ENCODE data around the gene LIPN.

The LIPN gene

DNA sequence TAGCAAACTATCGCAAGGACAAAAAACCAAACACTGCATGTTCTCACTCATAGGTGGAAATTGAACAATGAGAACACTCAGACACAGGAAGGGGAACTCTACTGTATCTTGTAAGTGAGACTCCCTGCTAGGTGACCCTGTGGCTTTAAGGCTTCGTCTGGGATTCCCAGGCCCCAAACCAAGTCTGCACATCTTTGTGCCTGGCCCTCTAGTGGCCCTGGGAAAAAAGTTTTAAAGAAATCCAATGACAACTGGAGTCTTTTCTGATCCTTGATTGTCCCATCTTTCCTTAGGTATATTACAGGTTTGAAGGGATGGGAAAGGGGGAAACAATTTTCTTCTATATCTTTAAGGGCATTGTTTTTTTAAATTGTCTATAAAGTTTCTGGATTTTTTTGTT, 32.1 kb downstream of the LIPN start:
- Histone ChIP-seq H3K27me3 (ENCODE audit: control insufficient read depth, low read length) (no peaks in the 10 kb centered on the region), H3K36me3 (ENCODE audit: control insufficient read depth, low read length) (no peaks in the 10 kb centered on the region), H4K20me1 (ENCODE audit: control insufficient read depth, insufficient read depth, low read depth, low read length) (no peaks in the 10 kb centered on the region), H3K79me2 (ENCODE audit: control insufficient read depth, low read length) (no peaks in the 10 kb centered on the region), H3F3A (ENCODE audit: control insufficient read depth, insufficient read depth) (no peaks in the 10 kb centered on the region), H3K9me2 (replicated peaks; ENCODE audit: control insufficient read depth, low read length) (no peaks in the 10 kb centered on the region), H3K4me3 (ENCODE audit: low read length) (no peak overlapping the region), H3K4me2 (ENCODE audit: low read length) (no peak overlapping the region), H3K9me3 (ENCODE audit: control insufficient read depth, insufficient read depth, low read length) (no peaks in the 10 kb centered on the region), H3K27ac (ENCODE audit: low read depth, low read length) (no peak overlapping the region), H3K4me1 (ENCODE audit: control insufficient read depth, low read length) (no peaks in the 10 kb centered on the region)
- TF ChIP-seq, protein P1, sequence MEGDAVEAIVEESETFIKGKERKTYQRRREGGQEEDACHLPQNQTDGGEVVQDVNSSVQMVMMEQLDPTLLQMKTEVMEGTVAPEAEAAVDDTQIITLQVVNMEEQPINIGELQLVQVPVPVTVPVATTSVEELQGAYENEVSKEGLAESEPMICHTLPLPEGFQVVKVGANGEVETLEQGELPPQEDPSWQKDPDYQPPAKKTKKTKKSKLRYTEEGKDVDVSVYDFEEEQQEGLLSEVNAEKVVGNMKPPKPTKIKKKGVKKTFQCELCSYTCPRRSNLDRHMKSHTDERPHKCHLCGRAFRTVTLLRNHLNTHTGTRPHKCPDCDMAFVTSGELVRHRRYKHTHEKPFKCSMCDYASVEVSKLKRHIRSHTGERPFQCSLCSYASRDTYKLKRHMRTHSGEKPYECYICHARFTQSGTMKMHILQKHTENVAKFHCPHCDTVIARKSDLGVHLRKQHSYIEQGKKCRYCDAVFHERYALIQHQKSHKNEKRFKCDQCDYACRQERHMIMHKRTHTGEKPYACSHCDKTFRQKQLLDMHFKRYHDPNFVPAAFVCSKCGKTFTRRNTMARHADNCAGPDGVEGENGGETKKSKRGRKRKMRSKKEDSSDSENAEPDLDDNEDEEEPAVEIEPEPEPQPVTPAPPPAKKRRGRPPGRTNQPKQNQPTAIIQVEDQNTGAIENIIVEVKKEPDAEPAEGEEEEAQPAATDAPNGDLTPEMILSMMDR (IDR thresholded peaks at IDR 0.05; ENCODE audit: low read depth, low read length, poor library complexity, severe bottlenecking) = peak; percentile 29
- TF ChIP-seq EZH2phosphoT487 (IDR thresholded peaks at IDR 0.05; ENCODE audit: borderline replicate concordance, low read length) = no peak

DNA sequence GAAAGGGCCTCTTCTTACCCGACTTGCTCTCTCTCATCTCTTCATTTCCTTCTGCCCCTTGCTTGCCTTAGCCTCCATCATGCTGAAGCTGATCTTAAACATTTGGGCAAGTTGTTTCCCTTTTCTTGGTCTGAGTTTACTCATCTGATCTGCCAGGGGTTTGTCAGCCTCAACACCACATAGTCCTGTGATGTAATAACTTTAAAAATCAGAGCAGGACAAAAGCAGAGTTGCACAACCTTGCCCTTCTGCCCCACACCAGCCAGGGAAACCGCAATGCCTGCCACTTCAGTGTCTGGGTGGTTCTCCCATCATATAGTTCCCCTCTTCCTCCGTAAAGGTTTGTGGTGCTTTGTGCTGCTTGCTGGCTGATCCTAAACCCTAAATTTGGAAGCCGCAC, 32.8 kb downstream of the LIPN start:
- H4K20me1 ChIP-seq (ENCODE audit: control insufficient read depth, insufficient read depth, low read depth, low read length) = no peaks in the 10 kb centered on the region
- no peak overlapping the region for H3K4me2 ChIP-seq (ENCODE audit: low read length)
- TF ChIP-seq, protein P1 (IDR thresholded peaks at IDR 0.05; ENCODE audit: low read depth, low read length, poor library complexity, severe bottlenecking) = no peak
- TF ChIP-seq EZH2phosphoT487 (IDR thresholded peaks at IDR 0.05; ENCODE audit: borderline replicate concordance, low read length) = no peak
- no peaks in the 10 kb centered on the region for H3F3A ChIP-seq (ENCODE audit: control insufficient read depth, insufficient read depth)
- H3K4me3 ChIP-seq (ENCODE audit: low read length) = no peak overlapping the region
- H3K36me3 ChIP-seq (ENCODE audit: control insufficient read depth, low read length) = no peaks in the 10 kb centered on the region
- H3K27ac ChIP-seq (ENCODE audit: low read depth, low read length) = no peak overlapping the region
- no peaks in the 10 kb centered on the region for H3K27me3 ChIP-seq (ENCODE audit: control insufficient read depth, low read length)
- no peaks in the 10 kb centered on the region for H3K9me2 ChIP-seq (replicated peaks; ENCODE audit: control insufficient read depth, low read length)
- H3K79me2 ChIP-seq (ENCODE audit: control insufficient read depth, low read length) = no peaks in the 10 kb centered on the region
- H3K4me1 ChIP-seq (ENCODE audit: control insufficient read depth, low read length) = no peaks in the 10 kb centered on the region
- no peaks in the 10 kb centered on the region for H3K9me3 ChIP-seq (ENCODE audit: control insufficient read depth, insufficient read depth, low read length)

DNA sequence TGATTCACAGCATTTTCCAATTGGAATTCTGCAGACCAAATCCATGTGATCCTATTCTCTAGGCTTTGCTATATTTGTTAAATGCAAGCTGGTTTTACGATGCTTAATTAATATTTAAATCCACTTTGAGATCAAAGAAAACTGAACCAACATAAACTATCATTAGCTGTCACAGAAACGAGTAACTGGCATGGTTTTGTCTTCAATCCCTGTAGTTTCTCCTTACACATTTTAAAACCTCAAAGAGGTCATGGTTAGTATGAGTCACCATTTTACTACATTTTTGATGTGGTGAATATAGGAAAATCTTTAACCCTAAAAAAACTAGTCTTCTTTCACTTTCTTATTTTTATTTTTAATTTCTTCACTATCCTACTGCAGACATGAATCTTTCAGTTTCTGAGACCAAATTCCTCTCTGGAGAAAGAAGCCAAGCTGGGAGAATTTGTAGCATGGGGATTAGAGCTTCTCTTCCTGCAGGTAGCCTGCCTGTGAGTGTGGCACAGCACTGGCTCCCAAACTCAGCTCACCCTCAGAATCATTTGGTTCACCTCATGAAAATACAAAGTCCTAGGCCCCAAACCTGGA, 34.0 kb downstream of the LIPN start:
- H3K4me3 ChIP-seq (ENCODE audit: low read length) = no peak overlapping the region
- no peaks in the 10 kb centered on the region for H3F3A ChIP-seq (ENCODE audit: control insufficient read depth, insufficient read depth)
- no peak overlapping the region for H3K4me2 ChIP-seq (ENCODE audit: low read length)
- H4K20me1 ChIP-seq (ENCODE audit: control insufficient read depth, insufficient read depth, low read depth, low read length) = no peaks in the 10 kb centered on the region
- TF ChIP-seq, protein P1 (IDR thresholded peaks at IDR 0.05; ENCODE audit: low read depth, low read length, poor library complexity, severe bottlenecking) = no peak
- no peak for TF ChIP-seq EZH2phosphoT487 (IDR thresholded peaks at IDR 0.05; ENCODE audit: borderline replicate concordance, low read length)
- no peaks in the 10 kb centered on the region for H3K9me3 ChIP-seq (ENCODE audit: control insufficient read depth, insufficient read depth, low read length)
- H3K79me2 ChIP-seq (ENCODE audit: control insufficient read depth, low read length) = no peaks in the 10 kb centered on the region
- H3K27ac ChIP-seq (ENCODE audit: low read depth, low read length) = no peak overlapping the region
- no peaks in the 10 kb centered on the region for H3K36me3 ChIP-seq (ENCODE audit: control insufficient read depth, low read length)
- H3K4me1 ChIP-seq (ENCODE audit: control insufficient read depth, low read length) = no peaks in the 10 kb centered on the region
- H3K9me2 ChIP-seq (replicated peaks; ENCODE audit: control insufficient read depth, low read length) = no peaks in the 10 kb centered on the region
- H3K27me3 ChIP-seq (ENCODE audit: control insufficient read depth, low read length) = no peaks in the 10 kb centered on the region
